GM19467 (cell line): Measurements from ENCODE around the gene TUBB3.
"Not testable (repeated sequence)": the region's sequence is repeated elsewhere in the genome, so short reads cannot be mapped to it uniquely, and the experiment has no call there.

Experiments used
- ATAC-seq: cut with Tn5 transposase; IDR thresholded peaks from one replicate; pipeline ENCODE4 v1.9.1; 2021; ENCODE audit warnings: mild to moderate bottlenecking, moderate library complexity; ENCODE audit not compliant: unreplicated experiment

Gene TUBB3

DNA sequence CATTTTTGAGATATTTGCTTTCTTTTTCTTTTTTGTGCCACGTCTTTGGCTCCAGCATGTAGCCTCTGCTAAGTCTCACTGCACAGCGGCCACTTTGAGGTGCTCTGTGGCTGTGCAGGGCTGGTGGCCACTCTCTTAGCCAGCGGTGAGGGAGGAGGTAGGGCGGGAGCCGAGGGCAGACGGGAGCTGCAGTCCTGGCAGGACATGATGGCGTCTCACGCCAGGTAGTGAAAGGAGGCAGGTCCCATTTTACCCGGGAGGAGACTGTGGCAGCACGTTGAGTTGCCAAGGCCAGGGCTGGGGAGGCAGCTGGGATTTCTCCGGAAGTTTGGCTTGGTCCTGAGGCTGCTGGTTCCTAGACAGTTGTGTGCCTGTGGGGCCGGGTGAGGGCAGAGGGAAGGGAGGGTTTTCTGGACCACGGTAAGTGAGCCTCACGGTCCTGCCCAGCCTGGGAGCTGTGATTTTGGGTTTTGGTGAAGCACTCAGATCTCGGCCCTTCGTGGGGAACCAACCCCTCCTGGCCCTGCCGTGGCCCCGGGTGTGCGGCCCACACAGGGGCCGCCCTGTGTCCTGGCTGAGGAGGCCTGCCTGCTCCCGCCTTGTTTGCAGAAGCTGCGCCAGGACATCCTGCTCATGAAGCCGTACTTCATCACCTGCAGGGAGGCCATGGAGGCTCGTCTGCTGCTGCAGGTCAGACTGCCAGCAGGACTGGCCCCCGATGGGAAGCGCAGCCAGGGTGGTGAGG lies 39.8 kb downstream of the TUBB3 start:
- no peak for ATAC-seq

DNA sequence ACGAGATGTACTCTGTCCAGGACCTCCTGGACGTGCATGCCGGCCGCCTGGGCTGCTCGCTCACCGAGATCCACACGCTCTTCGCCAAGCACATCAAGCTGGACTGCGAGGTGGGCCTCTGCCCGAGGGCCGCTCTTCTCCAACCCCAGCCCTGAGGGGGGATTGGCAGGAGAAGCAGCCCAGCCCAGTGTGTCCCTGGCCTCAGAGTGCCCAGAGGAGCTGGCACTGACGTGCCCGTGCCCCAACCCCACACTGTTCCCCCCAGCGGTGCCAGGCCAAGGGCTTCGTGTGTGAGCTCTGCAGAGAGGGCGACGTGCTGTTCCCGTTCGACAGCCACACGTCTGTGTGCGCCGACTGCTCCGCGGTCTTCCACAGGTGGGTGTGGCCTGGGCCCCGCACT lies 41.1 kb downstream of the TUBB3 start:
- ATAC-seq: no peak

DNA sequence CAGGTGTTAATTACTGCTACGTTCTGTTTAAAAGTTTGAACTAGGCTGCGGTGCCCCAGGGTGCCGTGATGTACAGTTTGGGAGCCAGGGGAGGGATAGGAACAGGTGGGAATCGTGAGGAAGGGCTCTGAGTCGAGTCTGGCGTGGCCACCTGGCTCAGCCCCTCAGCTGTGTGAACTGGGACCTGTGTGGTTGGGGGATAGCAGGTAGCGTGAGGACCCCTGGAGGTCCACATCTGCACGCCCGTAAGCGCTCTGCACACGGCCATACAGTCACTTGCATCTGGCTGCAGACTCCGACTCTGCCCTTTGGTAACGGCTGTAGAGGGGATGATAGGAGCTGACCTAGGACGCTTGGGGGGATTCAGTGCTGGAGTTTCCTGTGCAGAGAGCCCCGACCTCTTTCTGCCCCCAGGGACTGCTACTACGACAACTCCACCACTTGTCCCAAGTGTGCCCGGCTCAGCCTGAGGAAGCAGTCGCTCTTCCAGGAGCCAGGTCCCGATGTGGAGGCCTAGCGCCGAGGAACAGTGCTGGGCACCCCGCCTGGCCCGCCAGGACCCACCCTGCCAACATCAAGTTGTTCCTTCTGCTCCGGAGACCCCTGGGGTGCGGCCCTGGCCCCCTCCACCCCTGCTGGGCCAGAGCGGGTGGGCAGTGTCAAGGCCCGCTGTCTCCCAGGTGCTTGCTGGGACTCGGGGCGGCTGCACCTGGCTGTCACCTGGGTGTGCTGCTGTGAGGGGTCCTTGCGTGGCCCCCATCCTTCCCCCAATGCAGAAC lies 42.5 kb downstream of the TUBB3 start:
- ATAC-seq: no peak

DNA sequence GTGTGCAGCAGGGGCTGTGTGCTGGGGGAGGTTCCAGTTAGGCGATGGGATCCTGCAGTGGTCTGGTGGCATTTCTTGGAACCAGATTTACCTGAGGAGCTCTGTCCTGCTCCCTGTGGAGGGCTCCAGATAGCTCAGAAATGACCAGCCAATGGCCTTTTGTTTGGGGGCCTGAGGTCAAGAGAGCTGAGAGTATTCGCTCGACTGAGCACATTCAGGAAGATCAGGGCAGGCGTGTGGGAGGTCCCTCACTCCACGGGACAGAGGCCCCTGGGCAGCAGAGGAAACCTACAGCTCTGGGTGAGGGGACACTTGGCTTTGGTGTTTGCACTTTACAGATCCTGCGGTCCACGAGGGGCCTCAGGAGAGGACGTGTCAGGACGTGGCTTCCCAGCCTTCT lies 43.6 kb downstream of the TUBB3 start:
- ATAC-seq: no peak

DNA sequence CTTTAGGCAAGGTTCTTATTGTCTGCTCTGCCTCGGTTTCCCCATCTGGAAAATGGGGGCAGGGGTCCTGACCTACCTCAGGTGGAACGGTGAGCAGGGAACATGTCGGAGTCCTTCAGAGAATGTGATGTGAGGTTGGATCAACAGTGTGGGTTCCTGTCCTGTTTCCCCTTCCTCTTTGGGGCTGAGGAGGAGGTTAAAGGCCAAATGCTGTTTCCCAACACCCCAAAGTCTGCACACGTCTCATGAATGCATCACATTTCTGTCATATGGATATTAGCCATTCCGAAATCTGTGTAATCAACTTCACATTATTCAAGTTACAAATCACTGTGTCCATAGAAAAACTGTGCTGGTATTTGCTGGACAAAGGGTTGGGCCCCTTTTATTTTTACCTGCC lies 44.3 kb downstream of the TUBB3 start:
- ATAC-seq: not testable (repeated sequence)

DNA sequence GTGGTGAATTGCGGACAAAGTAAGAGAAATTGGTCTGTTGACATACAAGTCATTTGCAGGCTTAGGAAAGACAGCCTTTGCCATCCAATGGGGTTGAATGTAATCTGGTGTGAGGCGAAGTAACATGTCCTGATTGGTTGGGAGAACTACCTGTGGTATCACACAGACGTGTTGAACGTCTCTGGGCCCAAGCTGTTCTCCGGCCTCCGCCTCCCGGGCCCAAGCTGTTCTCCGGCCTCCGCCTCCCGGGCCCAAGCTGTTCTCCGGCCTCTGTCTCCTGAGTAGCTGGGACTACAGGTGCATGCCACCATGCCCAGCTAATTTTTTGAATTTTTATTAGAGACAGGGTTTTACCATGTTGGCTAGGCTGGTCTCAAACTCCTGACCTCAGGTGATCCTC lies 44.9 kb downstream of the TUBB3 start:
- ATAC-seq: not testable (repeated sequence)

DNA sequence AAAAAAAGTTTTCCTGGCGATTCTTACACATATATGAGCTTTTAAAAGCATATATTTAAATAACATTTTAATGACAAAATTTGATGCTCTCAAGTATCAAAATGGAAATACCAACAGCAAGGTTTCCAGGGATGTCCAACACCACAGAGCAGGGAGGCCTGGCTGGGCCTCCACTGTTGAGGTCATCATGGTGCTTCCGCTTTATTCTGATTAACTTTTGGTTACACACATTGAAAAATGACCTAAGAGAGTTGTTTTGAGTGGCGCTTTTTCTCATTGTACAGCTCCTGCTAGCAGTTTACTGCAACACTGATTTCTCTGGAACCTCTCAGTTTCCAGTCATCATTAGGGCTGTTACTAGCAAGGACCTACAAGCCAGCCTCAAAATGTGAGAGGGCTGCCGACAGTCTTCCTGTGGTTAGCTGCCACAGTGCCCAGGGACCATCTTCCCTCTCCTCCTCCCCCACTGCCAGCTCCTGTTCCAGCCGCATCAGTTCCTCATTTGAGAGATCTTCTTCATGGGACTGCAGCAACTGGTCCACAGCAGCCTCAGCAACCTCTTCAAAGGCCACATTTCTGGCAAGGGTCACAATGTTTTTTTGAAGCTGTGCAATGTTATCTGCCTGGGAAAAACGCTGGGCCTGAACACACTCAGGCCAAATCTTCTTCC lies 46.7 kb downstream of the TUBB3 start:
- ATAC-seq: no peak

DNA sequence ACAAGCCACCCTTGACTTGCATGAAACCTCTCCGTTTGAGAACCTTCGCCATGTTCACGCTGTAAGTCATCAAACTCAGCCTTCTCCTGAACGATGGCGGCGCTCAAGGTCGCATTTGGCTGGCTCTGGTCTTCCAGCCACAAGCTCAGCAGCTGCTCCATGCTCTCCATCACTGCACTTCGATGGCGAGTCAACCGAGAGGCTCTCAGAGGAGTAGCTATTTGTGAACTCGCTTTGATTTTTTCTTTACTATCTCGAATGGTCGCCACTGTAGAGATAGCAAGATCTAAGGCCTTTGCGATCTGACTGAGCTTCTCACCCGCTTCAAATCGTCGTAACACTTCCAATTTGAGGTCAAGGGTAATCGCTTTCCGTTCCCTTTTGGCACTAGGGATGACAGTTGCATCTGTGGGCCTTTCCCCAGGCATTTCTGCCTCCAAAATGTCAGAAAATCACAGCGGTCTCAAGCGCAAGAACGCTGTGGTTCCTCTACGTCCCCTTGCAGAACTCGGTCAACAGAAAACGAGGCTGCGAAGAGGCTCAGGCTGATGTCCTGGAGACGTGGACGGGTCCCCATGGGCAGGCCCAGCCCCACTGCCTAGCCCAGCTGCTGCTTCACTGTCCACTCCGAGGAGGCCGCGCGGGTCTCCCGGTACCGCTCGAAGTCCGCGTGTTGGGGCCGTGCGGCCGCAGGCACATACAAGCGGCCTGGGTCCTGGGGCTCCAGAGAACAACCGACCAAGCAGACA lies 48.5 kb downstream of the TUBB3 start:
- peak; percentile 1 for ATAC-seq

DNA sequence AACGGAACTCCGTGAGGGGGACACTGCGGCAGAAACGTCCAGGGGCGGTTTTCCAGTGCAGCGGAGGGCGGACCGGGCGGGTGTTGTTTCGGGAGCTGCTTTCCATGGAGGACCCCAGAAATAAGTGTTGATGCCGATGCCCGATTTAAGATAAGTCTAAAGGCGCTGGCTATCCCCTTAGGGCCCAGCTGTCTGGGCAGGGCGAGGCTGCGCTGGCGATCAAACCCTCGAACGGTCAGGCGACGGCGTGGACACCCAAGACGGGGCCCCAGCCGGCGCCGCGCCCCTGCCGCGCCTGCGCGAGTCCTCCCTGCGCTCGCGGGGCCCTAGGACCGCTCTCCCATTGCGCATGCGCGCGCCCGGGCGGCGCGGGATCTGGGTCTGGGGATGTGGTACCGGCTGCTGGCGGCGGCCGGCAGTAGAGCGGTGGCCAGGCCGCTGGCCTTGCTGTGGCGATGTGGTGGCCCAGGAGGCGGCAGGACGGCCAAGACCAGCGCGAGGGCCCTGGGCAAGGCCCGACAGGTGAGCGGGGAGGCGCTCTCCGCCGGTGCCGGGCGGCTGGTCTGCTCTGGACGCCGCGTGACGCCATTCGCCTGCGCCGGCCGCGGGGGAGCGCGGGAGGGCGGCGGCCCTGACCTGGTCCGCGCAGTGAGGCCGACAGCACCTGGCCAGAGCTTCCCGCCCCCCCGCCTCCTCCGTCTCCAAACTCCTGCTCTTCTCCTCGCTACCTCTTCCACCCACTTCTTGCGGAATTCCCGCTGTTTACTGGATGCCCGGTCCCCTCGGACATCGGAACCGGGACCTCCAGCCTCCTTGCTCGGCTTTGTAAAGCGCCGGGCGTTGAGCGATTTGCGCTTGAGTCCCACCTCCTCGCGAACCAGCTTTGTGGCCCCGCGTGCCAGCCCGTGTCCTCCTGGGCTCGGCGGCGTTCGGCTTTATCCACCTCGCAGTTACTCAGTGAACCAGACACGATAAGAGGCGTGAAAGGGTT lies 49.4 kb downstream of the TUBB3 start:
- peak; percentile 82 for ATAC-seq

DNA sequence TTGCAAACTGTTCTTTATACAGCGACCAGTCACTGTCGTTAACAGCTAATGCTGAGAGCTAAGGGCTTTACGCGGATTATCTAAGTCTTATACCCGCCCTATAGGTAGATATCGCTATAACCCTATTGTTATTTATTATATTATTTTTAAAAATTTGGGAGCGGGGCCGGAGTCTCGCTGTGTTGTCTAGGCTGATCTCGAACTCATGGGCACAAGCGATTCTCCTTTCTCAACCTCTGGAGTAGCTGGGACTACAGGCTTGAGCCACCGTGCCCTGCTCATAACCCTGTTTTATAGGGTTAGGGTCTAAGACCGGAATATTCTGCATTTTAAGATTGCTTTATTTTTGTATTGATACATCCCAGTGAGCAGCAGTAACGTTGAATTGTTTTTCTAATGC lies 50.1 kb downstream of the TUBB3 start:
- no peak for ATAC-seq

DNA sequence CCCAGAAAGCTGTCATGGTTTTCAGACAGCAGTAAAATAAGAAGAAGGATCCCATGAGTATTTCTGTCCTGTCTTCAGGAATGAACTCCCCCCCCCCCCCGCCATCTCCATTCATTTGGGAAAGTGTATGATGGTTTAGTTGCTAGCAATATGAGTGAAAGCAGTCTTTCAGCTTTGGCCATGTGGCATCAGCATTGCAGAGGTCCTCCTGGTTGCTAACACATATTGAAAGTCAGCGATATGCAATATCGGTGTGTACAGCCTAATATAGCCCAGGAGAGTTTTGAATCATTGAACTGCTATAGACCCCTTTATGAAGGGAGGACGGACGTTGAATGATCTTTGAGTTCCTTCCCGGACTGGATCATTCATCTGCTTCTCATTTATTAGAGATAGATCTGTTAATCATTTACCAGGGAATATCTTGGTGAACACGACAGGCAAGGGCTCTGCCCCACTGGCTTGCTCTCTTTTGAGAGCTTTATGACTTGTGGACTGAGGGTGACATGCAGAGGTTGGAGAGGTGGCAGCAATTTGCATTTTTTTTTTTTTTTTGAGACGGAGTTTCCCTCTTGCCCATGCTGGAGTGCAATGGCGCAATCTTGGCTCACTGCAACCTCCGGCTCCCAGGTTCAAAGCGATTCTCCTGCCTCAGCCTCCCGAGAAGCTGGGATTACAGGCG lies 50.7 kb downstream of the TUBB3 start:
- ATAC-seq: no peak

DNA sequence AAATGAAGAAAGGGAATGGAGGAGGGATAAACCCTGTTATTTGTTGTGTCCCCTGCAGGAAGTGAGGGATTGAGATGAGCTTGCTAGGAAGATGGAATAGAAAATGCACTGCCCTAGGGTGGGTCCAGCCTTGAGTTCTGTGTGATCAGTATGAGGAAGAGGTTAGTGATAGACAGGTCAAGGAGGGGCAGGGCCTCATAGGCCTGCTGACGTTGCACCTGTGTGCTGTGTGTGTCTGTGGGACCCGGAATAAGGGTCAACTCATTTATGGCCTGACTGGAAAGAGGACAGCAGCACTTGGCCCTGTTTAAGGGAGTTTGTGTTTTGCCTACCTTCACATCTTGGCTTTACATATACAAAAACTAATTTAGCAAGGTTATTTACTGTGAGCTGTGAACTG lies 51.7 kb downstream of the TUBB3 start:
- ATAC-seq: no peak

DNA sequence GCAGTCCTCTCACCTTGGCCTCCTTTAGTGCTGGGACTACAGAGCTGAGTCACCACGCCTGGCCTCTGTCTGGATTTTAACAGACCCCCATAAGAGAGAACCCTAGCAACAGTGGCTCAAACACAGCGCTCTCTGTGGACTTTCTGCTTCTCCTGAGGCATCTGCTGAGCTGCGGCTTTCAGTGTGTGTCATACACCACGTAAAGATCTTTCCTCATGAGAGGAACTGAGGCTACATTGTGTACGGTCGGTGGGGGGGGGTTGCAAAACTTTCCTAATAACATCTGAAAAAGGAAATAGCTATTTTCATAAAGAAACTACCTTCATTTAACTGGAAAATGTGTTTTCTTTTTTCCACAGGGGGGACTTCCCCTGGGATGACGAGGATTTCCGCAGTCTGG lies 58.3 kb downstream of the TUBB3 start:
- ATAC-seq: no peak

DNA sequence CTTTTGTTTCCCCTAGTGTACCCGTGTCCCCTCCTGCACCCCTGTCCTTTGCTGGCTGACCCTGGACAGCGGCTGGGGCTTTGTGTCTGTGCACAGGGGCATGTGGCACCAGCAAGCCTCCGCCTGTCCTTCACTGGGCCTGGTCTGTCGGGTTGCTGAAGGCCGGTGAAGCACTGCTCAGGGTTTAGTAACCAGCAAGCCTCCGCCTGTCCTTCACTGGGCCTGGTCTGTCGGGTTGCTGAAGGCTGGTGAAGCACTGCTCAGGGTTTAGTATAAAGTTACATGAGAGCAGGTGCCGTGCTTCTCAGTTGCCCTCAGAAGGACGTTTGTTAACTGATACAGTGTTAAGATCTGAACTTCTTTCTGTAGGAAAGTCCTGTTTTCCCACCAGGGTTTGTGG lies 59.2 kb downstream of the TUBB3 start:
- ATAC-seq: no peak

DNA sequence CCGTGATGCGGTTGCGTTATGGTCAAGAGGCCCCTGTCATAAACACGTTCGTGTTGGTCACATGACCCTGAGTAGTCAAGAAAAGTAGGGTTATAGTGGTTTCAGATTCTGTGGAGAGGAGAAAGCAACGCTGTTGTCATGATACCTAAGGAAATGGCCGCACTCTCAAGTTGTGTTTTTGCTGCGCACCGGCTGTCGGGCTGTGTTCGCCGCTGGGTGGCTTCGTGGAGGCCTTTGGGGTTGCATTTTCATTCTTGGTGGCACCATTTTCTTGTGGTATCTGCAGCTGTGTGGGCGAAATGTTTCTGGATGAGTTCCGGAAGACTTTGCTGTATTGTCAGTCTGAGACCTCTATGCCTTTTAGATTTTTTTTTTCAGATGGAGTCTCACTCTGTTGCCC lies 60.4 kb downstream of the TUBB3 start:
- ATAC-seq: no peak

DNA sequence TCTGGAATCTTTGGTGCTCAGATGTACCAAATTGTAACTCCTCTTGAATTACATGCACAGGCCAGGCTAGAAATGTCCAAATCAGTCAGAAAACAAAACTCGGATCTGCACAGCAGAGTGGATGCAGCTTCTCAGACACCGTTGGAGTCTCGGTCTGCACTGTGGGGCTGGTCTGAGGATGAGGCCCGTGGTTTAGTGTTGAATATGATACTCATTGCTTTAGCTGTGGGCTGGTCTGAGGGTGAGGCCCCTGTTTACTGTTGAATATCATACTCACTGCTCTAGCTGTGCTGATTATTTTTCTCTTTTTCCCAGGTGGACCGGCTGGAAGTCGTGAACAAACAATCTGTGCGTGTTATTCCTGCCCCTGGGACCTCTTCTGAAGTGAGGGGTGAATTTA lies 61.1 kb downstream of the TUBB3 start:
- ATAC-seq: no peak

DNA sequence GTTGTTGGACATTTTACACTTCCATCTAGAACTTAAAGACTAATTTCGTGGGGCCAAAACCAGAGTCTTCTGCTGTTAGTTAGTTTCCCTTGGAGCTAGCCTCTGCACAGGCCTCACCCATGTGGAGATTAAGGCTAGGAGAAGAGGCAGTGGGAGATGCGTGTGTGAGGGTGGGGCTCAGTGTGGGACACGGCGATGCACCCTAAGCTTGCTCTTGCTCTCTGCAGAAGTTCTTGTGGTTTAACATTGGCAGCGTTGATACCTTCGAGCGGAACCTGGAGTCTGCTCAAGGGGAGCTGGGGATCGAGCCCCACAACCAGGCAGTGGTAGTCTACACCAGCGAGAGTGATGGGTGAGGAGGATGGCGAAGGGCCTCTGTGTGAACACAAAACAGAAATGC lies 62.1 kb downstream of the TUBB3 start:
- no peak for ATAC-seq
